ENCODE data around the gene TMEM178B.

DNA sequence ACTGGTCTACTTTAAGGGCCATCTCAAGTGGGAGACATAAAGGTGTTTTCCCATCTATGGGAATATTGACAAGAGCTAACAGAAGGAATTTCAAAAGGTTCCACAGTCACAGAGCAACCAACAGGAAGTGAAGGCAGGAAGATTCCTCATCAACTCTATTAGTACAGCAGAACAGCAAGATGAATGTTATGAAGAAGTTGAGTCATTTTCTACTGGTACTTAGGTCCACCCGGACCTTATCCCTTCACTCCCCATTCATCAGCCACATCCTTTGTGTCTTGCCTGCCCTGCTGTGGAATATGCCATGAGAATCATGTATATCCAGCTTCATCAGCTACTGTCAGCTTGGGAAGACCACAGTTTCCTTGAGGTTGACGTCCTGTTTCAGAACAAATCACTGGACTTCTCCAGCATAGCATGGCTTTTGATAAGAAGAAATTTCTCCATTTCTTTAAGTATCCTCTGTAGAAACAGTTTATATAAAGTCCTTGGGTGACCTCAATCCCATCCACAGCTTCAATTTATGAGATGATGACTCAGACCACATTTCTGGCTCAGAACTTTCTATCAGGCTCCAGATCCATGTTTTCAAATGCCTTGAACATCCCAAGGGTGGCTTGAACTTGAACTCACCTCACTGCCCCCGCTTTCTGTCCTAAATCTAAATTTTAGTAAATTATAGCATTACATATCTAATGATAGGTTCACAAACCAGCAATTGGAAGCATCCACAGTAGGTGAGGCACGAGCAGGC is 392.5 kb downstream of the TMEM178B start:
- TF ChIP-seq SMC3 (IDR thresholded peaks at IDR 0.05; ENCODE audit: low read depth, low read length) = no peak
- no peak for TF ChIP-seq POLR2AphosphoS5 (IDR thresholded peaks at IDR 0.05; ENCODE audit: low read depth, low read length)
- TF ChIP-seq MEF2A (IDR thresholded peaks at IDR 0.05; ENCODE audit: borderline replicate concordance, low read depth) = no peak
- no peak for TF ChIP-seq CTCF (IDR thresholded peaks at IDR 0.05)
- no peak for TF ChIP-seq FOXJ3 (CRISPR knock-in tag; IDR thresholded peaks at IDR 0.05)
- TF ChIP-seq SIN3A (IDR thresholded peaks at IDR 0.05; ENCODE audit: borderline replicate concordance, low read depth, low read length) = no peak
- TF ChIP-seq, protein P1, sequence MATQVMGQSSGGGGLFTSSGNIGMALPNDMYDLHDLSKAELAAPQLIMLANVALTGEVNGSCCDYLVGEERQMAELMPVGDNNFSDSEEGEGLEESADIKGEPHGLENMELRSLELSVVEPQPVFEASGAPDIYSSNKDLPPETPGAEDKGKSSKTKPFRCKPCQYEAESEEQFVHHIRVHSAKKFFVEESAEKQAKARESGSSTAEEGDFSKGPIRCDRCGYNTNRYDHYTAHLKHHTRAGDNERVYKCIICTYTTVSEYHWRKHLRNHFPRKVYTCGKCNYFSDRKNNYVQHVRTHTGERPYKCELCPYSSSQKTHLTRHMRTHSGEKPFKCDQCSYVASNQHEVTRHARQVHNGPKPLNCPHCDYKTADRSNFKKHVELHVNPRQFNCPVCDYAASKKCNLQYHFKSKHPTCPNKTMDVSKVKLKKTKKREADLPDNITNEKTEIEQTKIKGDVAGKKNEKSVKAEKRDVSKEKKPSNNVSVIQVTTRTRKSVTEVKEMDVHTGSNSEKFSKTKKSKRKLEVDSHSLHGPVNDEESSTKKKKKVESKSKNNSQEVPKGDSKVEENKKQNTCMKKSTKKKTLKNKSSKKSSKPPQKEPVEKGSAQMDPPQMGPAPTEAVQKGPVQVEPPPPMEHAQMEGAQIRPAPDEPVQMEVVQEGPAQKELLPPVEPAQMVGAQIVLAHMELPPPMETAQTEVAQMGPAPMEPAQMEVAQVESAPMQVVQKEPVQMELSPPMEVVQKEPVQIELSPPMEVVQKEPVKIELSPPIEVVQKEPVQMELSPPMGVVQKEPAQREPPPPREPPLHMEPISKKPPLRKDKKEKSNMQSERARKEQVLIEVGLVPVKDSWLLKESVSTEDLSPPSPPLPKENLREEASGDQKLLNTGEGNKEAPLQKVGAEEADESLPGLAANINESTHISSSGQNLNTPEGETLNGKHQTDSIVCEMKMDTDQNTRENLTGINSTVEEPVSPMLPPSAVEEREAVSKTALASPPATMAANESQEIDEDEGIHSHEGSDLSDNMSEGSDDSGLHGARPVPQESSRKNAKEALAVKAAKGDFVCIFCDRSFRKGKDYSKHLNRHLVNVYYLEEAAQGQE (IDR thresholded peaks at IDR 0.05; ENCODE audit: low read depth, low read length) = no peak
- TF ChIP-seq NRF1 (IDR thresholded peaks at IDR 0.05; ENCODE audit: low read depth, low read length) = no peak
- no peak for TF ChIP-seq EZH2phosphoT487 (IDR thresholded peaks at IDR 0.05; ENCODE audit: borderline replicate concordance, low read depth)

Measured in SK-N-SH (cell line).